ENCODE results near the gene TLNRD1.
"Not testable (repeated sequence)": the region's sequence is repeated elsewhere in the genome, so short reads cannot be mapped to it uniquely, and the experiment has no call there.

TLNRD1 gene

GRCh38 chr15:81000624-81001151 is at the start of gene TLNRD1:
TSS of gene TLNRD1 (plus strand) at chr15:81000923. CDS start at chr15:81002272, 1,349 bp downstream.
- DNase-seq (ENCODE audit: extremely low read depth in 1 of 2, low read depth in 1 of 2) = peak; percentile 57 to 60

GRCh38 chr15:80951941-80952340 is 48.8 kb upstream of the TLNRD1 start:
- DNase-seq (ENCODE audit: extremely low read depth in 1 of 2, low read depth in 1 of 2) = no peak

GRCh38 chr15:80953001-80953952 is 47.4 kb upstream of the TLNRD1 start:
- DNase-seq (ENCODE audit: extremely low read depth in 1 of 2, low read depth in 1 of 2) = no peak

GRCh38 chr15:80953953-80954778 is 46.6 kb upstream of the TLNRD1 start:
- DNase-seq (ENCODE audit: extremely low read depth in 1 of 2, low read depth in 1 of 2) = no peak

- DNase-seq (ENCODE audit: extremely low read depth in 1 of 2, low read depth in 1 of 2) = peak in 1 of 2 donors; percentile 4
These were observed 44.9 kb upstream of the TLNRD1 start for GRCh38 chr15:80955571-80956452.

GRCh38 chr15:80957556-80957955 is 43.2 kb upstream of the TLNRD1 start:
- no peak for DNase-seq (ENCODE audit: extremely low read depth in 1 of 2, low read depth in 1 of 2)

- no peak for DNase-seq (ENCODE audit: extremely low read depth in 1 of 2, low read depth in 1 of 2)
These were observed 42.7 kb upstream of the TLNRD1 start for GRCh38 chr15:80957976-80958375.

GRCh38 chr15:80958818-80959495 is 41.8 kb upstream of the TLNRD1 start:
- no peak for DNase-seq (ENCODE audit: extremely low read depth in 1 of 2, low read depth in 1 of 2)

- not testable (repeated sequence) for DNase-seq (ENCODE audit: extremely low read depth in 1 of 2, low read depth in 1 of 2)
These were observed 35.3 kb upstream of the TLNRD1 start for GRCh38 chr15:80965454-80965853.

GRCh38 chr15:80966431-80967197 is 34.1 kb upstream of the TLNRD1 start:
- no peak for DNase-seq (ENCODE audit: extremely low read depth in 1 of 2, low read depth in 1 of 2)

GRCh38 chr15:80967451-80967850 is 33.3 kb upstream of the TLNRD1 start:
- DNase-seq (ENCODE audit: extremely low read depth in 1 of 2, low read depth in 1 of 2) = no peak

- DNase-seq (ENCODE audit: extremely low read depth in 1 of 2, low read depth in 1 of 2) = no peak
These were observed 32.7 kb upstream of the TLNRD1 start for GRCh38 chr15:80967991-80968510.

- DNase-seq (ENCODE audit: extremely low read depth in 1 of 2, low read depth in 1 of 2) = no peak
These were observed 31.4 kb upstream of the TLNRD1 start for GRCh38 chr15:80969316-80969715.

GRCh38 chr15:80970018-80970657 is 30.6 kb upstream of the TLNRD1 start:
- peak in 1 of 2 donors; percentile 35 for DNase-seq (ENCODE audit: extremely low read depth in 1 of 2, low read depth in 1 of 2)

- DNase-seq (ENCODE audit: extremely low read depth in 1 of 2, low read depth in 1 of 2) = no peak
These were observed 30.1 kb upstream of the TLNRD1 start for GRCh38 chr15:80970658-80971057.

- DNase-seq (ENCODE audit: extremely low read depth in 1 of 2, low read depth in 1 of 2) = no peak
These were observed 29.6 kb upstream of the TLNRD1 start for GRCh38 chr15:80971143-80971542.

GRCh38 chr15:80972276-80972675 is 28.4 kb upstream of the TLNRD1 start:
- no peak for DNase-seq (ENCODE audit: extremely low read depth in 1 of 2, low read depth in 1 of 2)

- no peak for DNase-seq (ENCODE audit: extremely low read depth in 1 of 2, low read depth in 1 of 2)
These were observed 25.8 kb upstream of the TLNRD1 start for GRCh38 chr15:80974914-80975313.

All from activated CD8-positive, alpha-beta memory T cell treated with anti-CD3 and anti-CD28 coated beads for 1 hour (primary cell).